ENCODE data around the gene ESPN.
"Not testable (repeated sequence)": the region's sequence is repeated elsewhere in the genome, so short reads cannot be mapped to it uniquely, and the experiment has no call there.

The ESPN gene

GRCh38 chr1:6428453-6428852 lies 3.9 kb downstream of the ESPN start:
- DNase-seq = not testable (repeated sequence)

DNA sequence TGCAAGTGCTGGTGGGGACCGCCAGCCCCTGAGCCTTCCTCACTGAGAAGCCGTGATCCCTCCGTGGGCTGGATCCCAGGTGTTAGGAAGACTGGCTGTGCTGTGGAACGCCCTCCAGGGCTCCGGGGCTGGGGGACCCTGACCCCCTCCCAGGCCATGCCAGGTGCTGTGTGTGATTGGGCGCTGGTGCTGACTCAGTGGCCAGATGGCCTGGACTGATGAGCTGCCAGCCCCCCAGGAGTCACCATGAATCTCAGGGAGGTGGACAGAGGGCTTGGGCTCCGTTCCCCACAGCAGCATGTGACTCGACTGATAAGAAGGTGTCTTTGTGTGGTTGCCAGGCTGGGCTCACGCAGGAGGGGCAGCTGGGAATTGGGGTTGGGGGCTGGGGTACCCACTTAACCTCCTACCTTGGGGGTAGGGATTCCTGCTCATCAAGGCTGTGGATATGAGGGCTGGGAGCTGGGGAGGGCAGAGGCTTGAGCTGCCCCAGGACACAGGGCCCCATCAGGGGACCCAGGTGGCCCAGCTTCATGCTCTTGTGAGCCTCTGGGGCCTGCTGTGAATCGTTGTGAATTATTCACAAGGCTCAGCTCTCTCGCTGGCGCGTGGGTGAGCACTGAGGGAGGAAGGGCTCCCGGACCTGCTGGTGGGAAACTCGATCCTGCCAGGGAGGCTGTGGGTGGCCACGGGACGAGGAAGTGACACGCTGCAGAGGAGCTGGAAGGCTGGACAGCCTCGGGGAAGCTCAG lies 5.3 kb downstream of the ESPN start:
- not testable (repeated sequence) for DNase-seq

DNA sequence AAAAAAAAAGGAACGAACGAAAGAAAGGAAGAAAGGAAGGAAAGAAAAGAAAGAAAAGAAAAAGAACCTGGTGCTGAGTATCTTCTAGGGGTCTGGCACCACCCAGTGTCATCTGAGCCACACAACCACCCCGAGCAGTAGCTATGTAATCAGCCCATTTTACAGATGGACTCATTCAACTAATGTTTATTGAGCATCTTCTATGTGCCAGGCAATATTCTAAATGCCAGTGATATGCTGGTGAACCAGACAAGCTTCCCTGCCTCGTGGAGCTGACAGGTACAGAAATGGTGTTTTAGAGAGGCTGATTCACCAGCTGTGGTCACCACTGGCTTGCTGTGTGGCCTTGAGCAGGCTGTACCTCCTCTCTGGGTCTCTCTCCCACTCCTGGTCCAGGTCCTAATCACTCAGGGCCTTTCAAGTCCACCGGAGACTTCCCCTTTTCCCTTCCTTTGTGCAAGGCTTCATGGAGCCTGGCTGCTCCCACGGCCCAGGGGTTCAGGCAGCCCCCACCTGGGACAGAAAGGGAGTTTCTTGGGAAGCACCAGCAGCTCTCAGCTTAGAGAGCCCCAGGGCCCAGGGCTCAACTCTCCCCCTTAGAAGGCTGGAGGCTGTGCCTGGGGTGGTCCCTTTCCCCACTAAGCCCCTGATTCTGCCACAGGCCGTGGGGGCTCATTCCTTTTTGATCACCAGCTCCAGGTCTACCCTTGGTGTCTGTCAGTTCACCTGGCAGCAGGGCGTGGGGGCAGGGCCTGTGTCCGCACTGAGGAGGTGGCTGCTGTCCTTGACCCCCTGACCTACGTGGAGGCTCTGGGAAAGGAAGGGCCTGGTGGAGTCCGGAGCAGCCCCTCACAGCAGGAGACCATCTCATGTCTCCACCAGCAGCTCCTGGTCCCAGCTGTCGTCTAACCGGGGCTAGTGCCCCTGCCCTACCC lies 7.3 kb downstream of the ESPN start:
- DNase-seq = not testable (repeated sequence)

GRCh38 chr1:6434186-6434585 lies 9.6 kb downstream of the ESPN start:
- DNase-seq = no peak

GRCh38 chr1:6435129-6435528 lies 10.6 kb downstream of the ESPN start:
- DNase-seq = no peak

- no peak for DNase-seq
Observed at GRCh38 chr1:6435547-6435946, 11.0 kb downstream of the ESPN start.

GRCh38 chr1:6436277-6436676 lies 11.7 kb downstream of the ESPN start:
- DNase-seq = not testable (repeated sequence)

DNA sequence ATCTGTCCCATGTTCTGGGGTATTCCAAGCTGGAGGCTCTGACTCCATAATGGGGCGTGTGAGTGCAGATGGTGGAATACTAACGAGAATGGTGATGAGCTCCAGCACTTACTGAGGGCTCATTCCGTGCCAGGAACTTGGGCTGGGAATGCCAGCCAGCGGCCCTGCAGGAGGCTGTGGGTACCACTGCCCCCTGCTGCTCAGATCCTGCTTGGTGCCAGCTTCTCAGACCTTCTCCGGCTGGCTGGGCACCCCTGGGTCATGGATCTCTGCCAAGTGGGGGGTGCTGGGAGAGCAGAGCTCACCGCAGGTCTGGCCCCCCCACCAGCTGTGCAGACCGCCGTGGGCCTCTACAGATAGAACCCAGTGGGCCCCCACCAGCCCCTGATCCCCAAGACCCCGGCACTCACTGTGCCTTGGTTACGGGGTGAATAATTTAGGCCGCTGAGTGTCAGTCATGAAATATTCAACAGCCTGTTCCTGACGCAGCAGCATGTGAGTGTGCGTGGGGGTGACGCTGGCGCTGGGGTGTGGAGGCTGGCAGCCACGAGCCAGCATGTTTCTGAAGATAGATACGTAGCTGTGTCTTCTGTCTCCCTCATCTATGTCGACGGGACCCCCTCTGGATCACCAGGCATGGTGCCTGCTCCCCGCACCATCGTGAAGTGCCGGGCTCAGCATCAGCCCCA lies 12.6 kb downstream of the ESPN start:
- not testable (repeated sequence) for DNase-seq

GRCh38 chr1:6438047-6438525 lies 13.5 kb downstream of the ESPN start:
- peak; percentile 71 for DNase-seq

GRCh38 chr1:6440198-6441126 lies 15.9 kb downstream of the ESPN start:
- peak; percentile 75 for DNase-seq

DNA sequence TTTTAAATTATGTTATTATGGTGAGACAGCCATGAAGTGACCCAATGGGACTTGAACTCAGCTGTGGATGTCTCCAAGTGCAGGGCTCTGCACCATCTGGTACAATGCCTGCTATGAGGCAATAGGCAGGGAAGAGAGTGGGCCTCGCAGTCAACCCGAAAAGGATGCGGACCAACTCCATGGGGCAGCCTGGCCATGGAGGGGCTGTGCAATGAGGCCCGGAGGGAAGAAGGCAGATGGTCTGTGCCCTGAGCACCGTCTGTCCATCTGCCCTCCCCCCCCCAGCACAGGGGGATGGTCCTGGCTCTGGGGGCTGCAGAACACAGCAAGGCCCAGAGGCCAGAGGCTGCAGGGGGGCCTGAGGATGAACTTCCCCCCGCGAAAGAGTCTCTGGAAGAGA lies 17.0 kb downstream of the ESPN start:
- DNase-seq = no peak

DNA sequence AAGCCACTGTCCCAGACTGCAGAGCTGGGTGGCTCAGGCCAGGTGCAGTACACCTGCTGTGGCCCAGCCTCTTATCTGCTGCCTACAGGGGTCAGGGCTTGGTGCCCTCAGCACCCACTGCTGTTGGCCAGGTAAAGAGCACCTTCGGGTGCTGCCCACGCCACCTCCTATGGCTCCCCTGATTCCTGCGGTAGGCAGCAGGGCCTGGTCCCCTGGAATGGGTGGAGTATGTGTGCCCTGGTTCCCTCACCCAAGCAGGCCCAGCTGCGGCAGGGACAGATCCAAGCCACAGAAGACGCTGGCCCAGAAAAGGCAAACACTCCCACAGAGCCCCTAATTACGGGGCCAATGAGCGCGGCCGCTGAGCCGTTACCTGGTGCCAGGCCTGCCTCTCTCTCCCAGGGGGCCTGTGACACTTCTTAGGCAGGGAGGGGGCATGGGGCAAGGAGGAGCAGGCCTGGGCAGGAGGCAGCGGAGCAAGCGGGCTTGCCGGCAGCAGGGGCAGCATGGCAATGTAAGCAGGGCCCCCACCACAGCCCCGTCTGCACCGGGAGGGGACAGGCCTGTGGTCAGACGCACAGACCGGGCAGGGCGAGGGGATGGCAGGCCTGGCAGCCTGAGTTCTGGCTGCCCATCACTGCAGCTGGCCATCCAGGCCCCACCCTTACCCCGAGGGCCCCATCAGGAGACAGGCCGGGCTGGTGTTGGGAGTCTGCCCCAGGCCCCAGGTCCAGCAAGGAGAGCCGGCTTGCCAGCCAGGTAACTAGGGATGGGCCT lies 19.0 kb downstream of the ESPN start:
- no peak for DNase-seq

- DNase-seq = no peak
Observed at GRCh38 chr1:6444377-6444776, 19.8 kb downstream of the ESPN start.

DNA sequence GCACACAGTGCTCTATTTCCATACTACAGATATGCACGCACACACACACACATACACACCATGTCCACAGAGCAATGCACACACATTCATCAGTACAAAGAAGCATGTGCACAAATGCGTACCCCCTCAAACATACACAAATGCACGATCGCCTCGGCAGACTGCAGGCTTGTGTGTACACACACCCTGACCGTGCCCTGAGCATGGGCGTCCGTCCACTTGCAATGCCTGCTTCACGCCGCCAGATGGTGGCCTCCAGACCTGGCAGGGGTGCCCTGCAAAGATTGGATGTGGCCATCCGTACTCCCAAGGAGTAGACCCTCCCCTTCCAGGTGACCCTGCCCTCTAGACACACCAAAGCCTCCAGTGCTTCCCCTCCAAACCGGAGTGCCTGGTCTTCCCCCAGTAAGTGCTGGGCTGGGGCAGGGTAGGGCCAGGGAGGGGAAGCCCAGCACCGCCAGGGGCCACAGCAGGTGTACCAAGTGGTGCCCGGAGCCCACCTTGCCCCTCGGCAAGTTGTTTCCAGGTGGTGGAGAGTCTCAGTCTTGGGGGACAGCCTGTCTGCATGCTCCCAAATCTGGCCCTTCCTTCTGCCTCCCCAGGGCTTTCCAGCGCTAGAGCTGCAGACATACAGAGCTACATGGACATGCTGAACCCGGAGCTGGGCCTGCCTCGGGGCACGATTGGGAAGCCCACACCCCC lies 20.6 kb downstream of the ESPN start:
- DNase-seq = peak; percentile 45

- not testable (repeated sequence) for DNase-seq
Observed at GRCh38 chr1:6445929-6446328, 21.4 kb downstream of the ESPN start.

- no peak for DNase-seq
Observed at GRCh38 chr1:6446665-6447015, 22.1 kb downstream of the ESPN start.

GRCh38 chr1:6447016-6447817 lies 22.6 kb downstream of the ESPN start:
- no peak for DNase-seq

GRCh38 chr1:6447818-6448748 lies 23.5 kb downstream of the ESPN start:
- DNase-seq = peak; percentile 45
